ENCODE measurements around the gene MGMT. TPM values are rescaled to one million over a fixed set of nuclear protein-coding genes. Genes with fewer than 3 reads are reported as not detected.

The MGMT gene
- total RNA-seq, 1 experiment from 2014 or later: 11.5 TPM

DNA sequence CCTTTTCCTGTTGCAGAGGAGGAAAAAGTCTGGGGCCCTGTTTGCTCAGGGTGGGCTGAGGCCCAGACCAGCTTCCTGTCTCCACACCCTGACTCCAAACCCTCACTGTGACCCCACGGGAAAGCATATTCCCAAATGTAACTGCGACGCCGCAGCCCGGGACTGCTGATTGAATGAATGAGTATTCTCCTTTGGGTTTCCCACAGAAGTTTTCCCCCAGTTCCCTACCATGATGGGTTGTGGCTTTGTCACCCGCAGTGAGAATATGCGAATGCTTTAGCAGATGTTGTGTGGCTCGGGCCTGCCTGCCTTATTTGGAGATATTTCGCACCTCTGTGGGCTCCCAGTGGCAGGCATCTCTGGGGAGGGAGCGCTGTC is 50.6 kb downstream of the MGMT start:
- no peak overlapping the region for H2AFZ ChIP-seq (ENCODE audit: low read depth, low read length, poor library complexity, severe bottlenecking)
- RAD21 ChIA-PET (ENCODE audit: low non-redundant PET in 1 of 2, low total read pairs in 2 of 2, uncharacterized antibody in 2 of 2, unreplicated experiment in 2 of 2): no interaction called here

More for the DNA sequence above, 50.6 kb downstream of the MGMT start:
- Histone ChIP-seq H3K4me1 (ENCODE audit: control insufficient read depth in 1 of 2, insufficient read depth in 2 of 2, low read length in 2 of 2) (no peaks in the 10 kb centered on the region), H4K20me1 (ENCODE audit: insufficient read depth) (no peaks in the 10 kb centered on the region), H3K4me2 (ENCODE audit: low read length) (no peak overlapping the region), H3K79me2 (ENCODE audit: insufficient read depth, low read length) (no peaks in the 10 kb centered on the region), H3K9me3 (ENCODE audit: control insufficient read depth in 1 of 2, insufficient read depth in 1 of 2, low read depth in 1 of 2, low read length in 2 of 2) (peaks cover 3 to 19% of the 10 kb centered on the region in 2 experiments; a peak in 2 of 4 replicates), H3K9ac (ENCODE audit: low read length) (no peak overlapping the region), H3K9me2 (ENCODE audit: insufficient read depth) (no peaks in the 10 kb centered on the region), H3K27ac (ENCODE audit: low read depth, low read length) (no peak overlapping the region), H3K36me3 (ENCODE audit: control insufficient read depth in 1 of 2, insufficient read depth in 2 of 2, low read length in 2 of 2) (no peaks in the 10 kb centered on the region), H3K27me3 (ENCODE audit: insufficient read depth, low read length) (no peaks in the 10 kb centered on the region), H3K4me3 (replicated peaks in 1 of 2; ENCODE audit: low read depth in 1 of 2, low read length in 2 of 2) (no peak overlapping the region)
- DNase-seq (ENCODE audit: low read depth, low spot score) (no peak), ATAC-seq (no peak)
- ChIA-PET CTCF (no interaction called here), POLR2A (no interaction called here)
- intact Hi-C loops (cut with micrococcal nuclease): no loop called here
- no TSS peak for BruUV-seq (replicated peaks)
- TF ChIP-seq EGR1 (IDR thresholded peaks at IDR 0.05; ENCODE audit: low read depth) (no peak), EZH2phosphoT487 (IDR thresholded peaks at IDR 0.05; ENCODE audit: borderline replicate concordance) (no peak), EZH2 (IDR thresholded peaks at IDR 0.05) (no peak), RAD21 (IDR thresholded peaks at IDR 0.05; ENCODE audit: low read depth) (no peak), CBX3 (IDR thresholded peaks at IDR 0.05; ENCODE audit: low read depth) (no peak), ELF1 (IDR thresholded peaks at IDR 0.05; ENCODE audit: borderline replicate concordance, low read depth) (no peak), ZNF274 (IDR thresholded peaks at IDR 0.05; ENCODE audit: low read depth, low read length) (no peak), SP1 (IDR thresholded peaks at IDR 0.05; ENCODE audit: low read depth) (no peak), FOSL1 (IDR thresholded peaks at IDR 0.05; ENCODE audit: low read depth) (no peak), ZFX (IDR thresholded peaks at IDR 0.05) (no peak), TCF7L2 (IDR thresholded peaks at IDR 0.05; ENCODE audit: borderline replicate concordance, extremely low read depth, insufficient read depth, insufficient read length) (no peak), JUND (IDR thresholded peaks at IDR 0.05) (no peak), POLR2A (IDR thresholded peaks at IDR 0.05; ENCODE audit: borderline replicate concordance, extremely low read depth, insufficient read depth, insufficient read length) (no peak), CEBPB (IDR thresholded peaks at IDR 0.05; ENCODE audit: low read depth) (no peak)
- TF ChIP-seq, protein P1, sequence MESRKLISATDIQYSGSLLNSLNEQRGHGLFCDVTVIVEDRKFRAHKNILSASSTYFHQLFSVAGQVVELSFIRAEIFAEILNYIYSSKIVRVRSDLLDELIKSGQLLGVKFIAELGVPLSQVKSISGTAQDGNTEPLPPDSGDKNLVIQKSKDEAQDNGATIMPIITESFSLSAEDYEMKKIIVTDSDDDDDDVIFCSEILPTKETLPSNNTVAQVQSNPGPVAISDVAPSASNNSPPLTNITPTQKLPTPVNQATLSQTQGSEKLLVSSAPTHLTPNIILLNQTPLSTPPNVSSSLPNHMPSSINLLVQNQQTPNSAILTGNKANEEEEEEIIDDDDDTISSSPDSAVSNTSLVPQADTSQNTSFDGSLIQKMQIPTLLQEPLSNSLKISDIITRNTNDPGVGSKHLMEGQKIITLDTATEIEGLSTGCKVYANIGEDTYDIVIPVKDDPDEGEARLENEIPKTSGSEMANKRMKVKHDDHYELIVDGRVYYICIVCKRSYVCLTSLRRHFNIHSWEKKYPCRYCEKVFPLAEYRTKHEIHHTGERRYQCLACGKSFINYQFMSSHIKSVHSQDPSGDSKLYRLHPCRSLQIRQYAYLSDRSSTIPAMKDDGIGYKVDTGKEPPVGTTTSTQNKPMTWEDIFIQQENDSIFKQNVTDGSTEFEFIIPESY (IDR thresholded peaks at IDR 0.05; ENCODE audit: extremely low read depth, insufficient replicate concordance, low read length): no peak
- TF ChIP-seq, protein P2, sequence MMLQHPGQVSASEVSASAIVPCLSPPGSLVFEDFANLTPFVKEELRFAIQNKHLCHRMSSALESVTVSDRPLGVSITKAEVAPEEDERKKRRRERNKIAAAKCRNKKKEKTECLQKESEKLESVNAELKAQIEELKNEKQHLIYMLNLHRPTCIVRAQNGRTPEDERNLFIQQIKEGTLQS (IDR thresholded peaks at IDR 0.05): no peak
- TF ChIP-seq, protein P3, sequence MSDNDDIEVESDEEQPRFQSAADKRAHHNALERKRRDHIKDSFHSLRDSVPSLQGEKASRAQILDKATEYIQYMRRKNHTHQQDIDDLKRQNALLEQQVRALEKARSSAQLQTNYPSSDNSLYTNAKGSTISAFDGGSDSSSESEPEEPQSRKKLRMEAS (IDR thresholded peaks at IDR 0.05): no peak
- TF ChIP-seq, protein P4, sequence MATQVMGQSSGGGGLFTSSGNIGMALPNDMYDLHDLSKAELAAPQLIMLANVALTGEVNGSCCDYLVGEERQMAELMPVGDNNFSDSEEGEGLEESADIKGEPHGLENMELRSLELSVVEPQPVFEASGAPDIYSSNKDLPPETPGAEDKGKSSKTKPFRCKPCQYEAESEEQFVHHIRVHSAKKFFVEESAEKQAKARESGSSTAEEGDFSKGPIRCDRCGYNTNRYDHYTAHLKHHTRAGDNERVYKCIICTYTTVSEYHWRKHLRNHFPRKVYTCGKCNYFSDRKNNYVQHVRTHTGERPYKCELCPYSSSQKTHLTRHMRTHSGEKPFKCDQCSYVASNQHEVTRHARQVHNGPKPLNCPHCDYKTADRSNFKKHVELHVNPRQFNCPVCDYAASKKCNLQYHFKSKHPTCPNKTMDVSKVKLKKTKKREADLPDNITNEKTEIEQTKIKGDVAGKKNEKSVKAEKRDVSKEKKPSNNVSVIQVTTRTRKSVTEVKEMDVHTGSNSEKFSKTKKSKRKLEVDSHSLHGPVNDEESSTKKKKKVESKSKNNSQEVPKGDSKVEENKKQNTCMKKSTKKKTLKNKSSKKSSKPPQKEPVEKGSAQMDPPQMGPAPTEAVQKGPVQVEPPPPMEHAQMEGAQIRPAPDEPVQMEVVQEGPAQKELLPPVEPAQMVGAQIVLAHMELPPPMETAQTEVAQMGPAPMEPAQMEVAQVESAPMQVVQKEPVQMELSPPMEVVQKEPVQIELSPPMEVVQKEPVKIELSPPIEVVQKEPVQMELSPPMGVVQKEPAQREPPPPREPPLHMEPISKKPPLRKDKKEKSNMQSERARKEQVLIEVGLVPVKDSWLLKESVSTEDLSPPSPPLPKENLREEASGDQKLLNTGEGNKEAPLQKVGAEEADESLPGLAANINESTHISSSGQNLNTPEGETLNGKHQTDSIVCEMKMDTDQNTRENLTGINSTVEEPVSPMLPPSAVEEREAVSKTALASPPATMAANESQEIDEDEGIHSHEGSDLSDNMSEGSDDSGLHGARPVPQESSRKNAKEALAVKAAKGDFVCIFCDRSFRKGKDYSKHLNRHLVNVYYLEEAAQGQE (IDR thresholded peaks at IDR 0.05; ENCODE audit: low read depth): no peak
- TF ChIP-seq, protein P5, sequence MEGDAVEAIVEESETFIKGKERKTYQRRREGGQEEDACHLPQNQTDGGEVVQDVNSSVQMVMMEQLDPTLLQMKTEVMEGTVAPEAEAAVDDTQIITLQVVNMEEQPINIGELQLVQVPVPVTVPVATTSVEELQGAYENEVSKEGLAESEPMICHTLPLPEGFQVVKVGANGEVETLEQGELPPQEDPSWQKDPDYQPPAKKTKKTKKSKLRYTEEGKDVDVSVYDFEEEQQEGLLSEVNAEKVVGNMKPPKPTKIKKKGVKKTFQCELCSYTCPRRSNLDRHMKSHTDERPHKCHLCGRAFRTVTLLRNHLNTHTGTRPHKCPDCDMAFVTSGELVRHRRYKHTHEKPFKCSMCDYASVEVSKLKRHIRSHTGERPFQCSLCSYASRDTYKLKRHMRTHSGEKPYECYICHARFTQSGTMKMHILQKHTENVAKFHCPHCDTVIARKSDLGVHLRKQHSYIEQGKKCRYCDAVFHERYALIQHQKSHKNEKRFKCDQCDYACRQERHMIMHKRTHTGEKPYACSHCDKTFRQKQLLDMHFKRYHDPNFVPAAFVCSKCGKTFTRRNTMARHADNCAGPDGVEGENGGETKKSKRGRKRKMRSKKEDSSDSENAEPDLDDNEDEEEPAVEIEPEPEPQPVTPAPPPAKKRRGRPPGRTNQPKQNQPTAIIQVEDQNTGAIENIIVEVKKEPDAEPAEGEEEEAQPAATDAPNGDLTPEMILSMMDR (IDR thresholded peaks at IDR 0.05 in 2 of 3, conservative IDR thresholded peaks at IDR 0.05 in 1 of 3; ENCODE audit: borderline replicate concordance in 1 of 3, insufficient read depth in 1 of 3, low read depth in 2 of 3, low read length in 2 of 3): no peak
